CD4-positive, alpha-beta T cell treated with Interleukin-6 for 4 hours (primary cell): Measurements from ENCODE around the gene OR2J1.
"Not testable (repeated sequence)": the region's sequence is repeated elsewhere in the genome, so short reads cannot be mapped to it uniquely, and the experiment has no call there.

Source experiments
- DNase-seq: peaks from one replicate; pipeline ENCODE4 v3.0.0-alpha.2; 2020; ENCODE audit warnings: mixed read lengths

Gene OR2J1

GRCh38 chr6:29099190-29099589 is at the start of gene OR2J1:
OR2J1 (plus strand) TSS chr6:29099490; CDS start chr6:29100943, 1,453 bp downstream.
- DNase-seq, result no peak

DNA sequence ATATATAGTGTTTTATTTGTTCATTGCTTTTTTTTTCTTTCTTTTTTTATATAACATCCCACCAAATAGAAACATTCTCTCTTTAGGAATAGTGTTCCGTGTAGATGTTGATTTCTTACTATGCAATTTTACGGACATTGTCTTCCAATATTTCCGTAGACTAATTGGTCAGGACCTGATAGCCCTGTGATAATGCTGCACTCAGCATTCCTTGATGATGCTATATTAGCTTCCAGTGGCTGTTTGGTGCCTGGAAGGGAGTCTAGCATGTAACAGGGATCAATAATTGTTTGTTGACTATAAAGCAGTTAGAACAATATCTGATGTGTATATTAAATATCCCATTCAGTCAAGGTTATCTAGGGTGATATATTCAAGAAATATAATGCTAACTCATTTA is 47.6 kb upstream of the OR2J1 start:
- DNase-seq, result no peak

DNA sequence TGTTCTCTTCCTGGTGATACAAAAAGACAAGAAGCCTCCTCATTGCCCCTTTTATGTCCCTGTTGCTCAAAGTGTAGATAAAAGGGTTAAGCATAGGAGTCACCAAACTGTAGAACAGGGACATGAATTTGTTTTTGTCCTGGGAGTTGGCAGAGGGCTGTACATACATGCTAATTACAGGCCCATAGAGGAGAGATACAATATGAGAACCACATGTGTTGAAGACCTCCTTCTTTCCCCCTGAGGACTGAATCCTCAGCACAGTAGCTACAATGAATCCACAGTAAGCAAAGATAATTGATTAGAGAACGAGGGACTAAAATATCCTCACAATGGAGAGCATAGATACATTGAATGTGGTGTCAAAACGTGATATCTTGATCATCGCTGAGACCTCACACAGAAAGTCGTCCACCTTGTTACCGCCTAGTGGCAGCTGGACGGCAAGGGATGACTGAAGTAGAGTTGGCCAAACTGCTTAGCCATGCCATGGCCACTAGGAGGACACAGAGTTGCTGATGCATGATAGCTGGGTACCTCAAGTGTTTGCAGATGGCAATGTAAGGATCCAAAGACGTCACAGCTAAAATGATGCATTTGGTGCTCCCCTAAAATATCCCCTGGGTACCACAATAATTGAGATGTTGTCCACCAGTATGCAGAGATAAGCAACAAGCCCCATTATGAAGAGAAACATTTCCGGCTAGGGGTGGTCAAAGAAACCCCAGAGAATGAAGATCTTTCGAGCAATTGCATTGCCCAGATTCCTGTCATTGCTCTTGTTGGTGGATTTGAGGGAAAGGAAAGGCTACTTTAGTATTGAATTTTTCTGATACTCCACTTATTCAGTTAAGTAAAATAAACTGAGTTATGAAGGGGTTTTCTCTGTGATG is 27.2 kb upstream of the OR2J1 start:
- no peak for DNase-seq

- DNase-seq, result no peak
These were observed 20.1 kb upstream of the OR2J1 start for GRCh38 chr6:29079203-29079602.

DNA sequence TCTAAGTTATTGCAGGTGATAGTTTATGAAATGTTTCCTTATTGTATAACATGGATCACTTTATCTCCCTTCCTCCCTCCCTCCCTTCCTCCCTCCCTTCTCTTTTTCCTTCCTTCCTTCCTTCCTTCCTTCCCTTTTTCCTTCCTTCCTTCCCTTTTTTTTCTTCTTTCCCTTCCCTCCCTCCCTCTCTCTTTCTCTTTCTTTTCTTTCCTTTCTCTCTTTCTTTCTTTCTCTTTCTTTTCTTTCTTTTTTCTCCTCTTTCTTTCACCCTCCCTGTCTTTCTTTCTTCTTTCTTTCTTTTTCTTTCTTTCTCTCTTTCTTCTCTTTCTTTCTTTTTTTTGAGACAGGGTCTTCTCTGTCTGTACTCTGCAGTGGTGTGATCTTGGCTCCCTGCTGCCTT is 18.0 kb upstream of the OR2J1 start:
- no peak for DNase-seq

DNA sequence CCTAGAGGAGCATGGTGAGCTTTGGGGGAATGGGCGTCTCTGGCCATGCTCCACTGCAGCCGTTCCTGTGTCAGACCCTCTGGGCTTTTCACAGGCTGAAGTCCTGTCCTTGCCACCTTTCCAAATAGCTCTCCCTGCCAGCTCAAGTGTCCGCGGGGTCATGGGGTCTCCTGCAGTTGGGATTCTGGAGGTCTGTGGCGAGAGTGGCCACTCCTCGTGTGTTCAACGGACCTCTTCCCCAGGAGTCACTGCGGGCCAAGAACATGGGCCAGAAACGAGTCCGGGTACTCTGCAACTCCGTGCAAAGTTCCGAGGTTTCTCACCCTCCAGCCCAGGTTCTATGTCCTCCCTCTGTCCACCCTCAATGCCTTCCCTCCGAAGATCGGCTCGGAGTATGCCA is 16.8 kb upstream of the OR2J1 start:
- no peak for DNase-seq

GRCh38 chr6:29087213-29087612 is 12.1 kb upstream of the OR2J1 start, which contains the start of gene OR2B3:
OR2B3 (minus strand) TSS chr6:29087313; CDS start chr6:29087248, 65 bp downstream.
- no peak for DNase-seq

DNA sequence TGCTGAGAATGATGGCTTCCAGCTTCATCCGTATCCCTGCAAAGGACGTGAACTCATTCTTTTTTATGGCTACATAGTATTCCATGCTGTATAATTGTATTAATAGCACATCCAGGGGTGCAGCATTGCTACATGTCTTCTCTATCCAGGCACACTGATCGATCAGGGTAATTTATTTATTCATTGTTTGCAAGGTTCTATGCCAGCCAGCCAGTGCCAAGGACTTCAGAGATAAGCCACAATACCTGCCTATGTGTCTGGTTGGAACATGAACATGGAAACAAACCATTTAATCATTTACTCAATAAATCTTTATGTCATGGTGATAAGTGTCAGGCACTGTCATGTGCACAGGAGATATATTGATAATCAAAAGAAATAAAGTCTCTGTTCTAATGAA is 6.3 kb upstream of the OR2J1 start:
- DNase-seq, result no peak

- no peak for DNase-seq
These were observed 1.5 kb upstream of the OR2J1 start for GRCh38 chr6:29097803-29098202.

DNA sequence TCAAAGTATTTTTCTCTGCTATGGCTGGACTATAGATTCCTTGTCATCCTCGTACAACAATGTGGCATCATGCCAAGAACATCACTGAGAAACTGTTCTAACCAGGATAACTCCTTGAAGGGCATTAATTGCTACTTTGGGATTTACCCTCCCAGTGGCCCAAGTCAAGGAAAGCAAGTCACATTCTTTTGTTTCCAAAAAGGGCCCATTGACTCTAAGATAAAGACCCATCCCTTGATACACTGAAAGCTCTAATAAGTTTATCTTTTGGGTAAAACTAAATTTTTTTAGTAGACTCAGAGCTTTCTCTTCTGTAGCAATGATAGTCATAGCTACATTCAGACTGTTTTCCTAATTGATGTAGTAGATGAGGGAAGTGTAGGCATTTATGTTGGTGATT is 8.5 kb downstream of the OR2J1 start, which contains the start of gene OR2J3:
Gene OR2J3, plus strand, starts transcription at position 301 of the 400 bp plus-strand sequence. CDS start 3,833 bp downstream, outside the sequence.
- no peak for DNase-seq

DNA sequence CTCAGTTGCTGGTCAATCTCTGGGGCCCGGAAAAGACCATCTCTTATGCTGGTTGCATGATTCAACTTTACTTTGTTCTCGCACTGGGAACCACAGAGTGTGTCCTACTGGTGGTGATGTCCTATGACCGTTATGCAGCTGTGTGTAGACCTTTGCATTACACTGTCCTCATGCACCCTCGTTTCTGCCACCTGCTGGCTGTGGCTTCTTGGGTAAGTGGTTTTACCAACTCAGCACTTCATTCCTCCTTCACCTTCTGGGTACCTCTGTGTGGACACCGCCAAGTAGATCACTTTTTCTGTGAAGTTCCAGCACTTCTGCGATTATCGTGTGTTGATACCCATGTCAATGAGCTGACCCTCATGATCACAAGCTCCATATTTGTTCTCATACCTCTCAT is 12.8 kb downstream of the OR2J1 start:
- DNase-seq, result peak; percentile 5

- not testable (repeated sequence) for DNase-seq
These were observed 15.7 kb downstream of the OR2J1 start for GRCh38 chr6:29114964-29115363.

GRCh38 chr6:29129326-29130012 is 30.2 kb downstream of the OR2J1 start:
- no peak for DNase-seq

DNA sequence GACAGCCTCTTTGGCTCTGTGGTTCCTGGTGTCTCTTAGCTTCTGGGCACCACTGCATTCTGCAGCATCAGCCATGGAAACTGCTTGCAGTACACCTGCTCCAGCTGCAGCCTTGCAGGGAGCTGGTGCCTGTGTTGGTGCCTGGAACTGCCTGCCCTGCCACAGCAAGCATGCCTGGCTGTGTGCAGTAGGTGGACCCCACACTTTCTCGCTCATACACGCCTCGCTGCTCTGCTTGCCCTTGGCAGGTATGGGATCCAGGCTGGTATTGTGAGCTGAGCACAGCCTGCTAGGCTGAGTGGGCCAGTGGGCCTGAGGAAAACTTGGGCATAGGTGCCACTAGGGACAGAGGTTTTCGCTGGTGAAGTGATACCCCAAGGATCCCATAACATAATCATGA is 31.4 kb downstream of the OR2J1 start:
- no peak for DNase-seq

GRCh38 chr6:29131691-29132090 is 32.4 kb downstream of the OR2J1 start:
- no peak for DNase-seq

- no peak for DNase-seq
These were observed 38.4 kb downstream of the OR2J1 start for GRCh38 chr6:29137724-29138123.

DNA sequence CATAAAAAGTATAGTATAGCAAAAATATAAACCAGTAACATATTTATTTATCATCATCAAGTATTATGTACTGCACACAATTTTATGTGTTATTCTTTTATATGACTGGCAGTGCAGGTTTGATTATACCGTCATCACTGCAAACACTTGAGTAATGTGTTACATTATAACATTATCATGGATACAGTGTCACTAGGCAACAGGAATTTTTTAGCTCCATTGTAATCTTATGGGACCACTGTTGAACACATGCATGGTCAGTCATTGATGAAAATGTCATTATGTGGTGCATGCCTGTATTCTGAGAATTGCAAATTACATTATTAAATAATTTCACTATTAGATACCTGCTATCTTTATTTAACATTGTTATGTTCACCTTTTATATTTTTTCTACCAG is 42.3 kb downstream of the OR2J1 start:
- no peak for DNase-seq

DNA sequence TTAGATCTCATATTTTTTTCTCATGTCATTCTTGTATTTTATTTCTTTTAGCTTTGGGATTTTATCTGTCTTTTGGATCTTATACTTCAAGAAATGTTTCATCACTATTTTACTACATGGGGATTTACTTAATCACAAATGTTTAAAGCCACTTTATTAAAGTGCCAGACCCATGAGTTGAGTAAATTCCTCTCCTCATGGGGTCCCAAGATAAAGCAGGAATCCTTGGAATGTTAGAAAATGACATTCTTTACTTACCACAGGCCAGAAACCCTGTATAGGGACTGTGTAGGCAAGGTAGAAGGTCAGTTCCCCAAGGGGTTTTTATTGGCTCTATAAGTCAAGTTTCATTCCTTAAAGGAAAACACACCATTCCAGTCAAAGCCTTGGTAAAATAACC is 43.0 kb downstream of the OR2J1 start:
- no peak for DNase-seq

DNA sequence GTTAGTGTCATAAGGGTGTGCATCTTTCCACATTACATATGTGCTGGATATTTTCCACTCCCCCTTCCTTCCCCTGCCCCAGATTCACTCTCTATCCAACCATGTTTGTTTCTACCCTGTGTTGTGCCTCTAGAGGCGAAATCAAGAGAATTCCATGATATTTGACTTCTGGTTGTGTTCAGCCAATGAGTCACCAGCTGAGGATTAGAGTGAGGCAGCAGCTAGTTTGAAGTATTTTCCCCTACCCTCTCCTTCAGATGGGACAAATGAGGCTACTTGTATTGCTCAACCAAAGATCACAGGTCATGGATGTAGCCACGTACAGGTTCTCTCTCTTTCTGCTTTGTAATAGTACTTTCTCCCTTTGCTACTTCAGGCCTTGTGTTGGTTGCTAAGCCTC is 46.9 kb downstream of the OR2J1 start:
- no peak for DNase-seq

DNA sequence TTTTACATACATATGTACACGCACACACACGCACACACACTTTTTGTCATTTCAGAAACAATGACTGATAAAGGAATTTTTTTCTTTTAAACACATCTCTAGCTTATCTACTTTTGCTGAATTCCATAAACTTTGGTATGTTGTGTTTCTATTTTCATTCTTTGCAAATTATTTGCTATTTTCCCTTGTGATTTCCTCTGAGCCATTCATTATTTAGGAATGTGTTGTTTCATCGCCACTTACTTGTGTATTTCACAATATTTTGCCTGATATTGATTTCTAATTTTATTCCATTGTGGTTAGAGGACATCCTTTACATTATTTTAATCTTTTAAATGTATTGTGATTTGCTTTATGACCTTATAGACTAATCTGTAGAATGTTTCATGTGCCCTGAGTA is 47.8 kb downstream of the OR2J1 start:
- DNase-seq, result no peak

- DNase-seq, result not testable (repeated sequence)
These were observed 50.2 kb downstream of the OR2J1 start for GRCh38 chr6:29149444-29149843.
